HG02884 (cell line): ENCODE data around the gene DNAH17.

ENCODE experiments used
- ATAC-seq: cut with Tn5 transposase; IDR thresholded peaks from one replicate; pipeline ENCODE4 v1.9.1; 2021; ENCODE audit warnings: mild to moderate bottlenecking, moderate library complexity; ENCODE audit not compliant: unreplicated experiment

DNAH17 gene

GRCh38 chr17:78378225-78379130 is 198.7 kb downstream of the DNAH17 start, which contains the start of gene PGS1:
PGS1 (plus strand) TSS chr17:78378649; CDS start chr17:78378666, 17 bp downstream.
- ATAC-seq: no peak

- no peak for ATAC-seq
Observed at GRCh38 chr17:78377858-78378224, 199.4 kb downstream of the DNAH17 start.

DNA sequence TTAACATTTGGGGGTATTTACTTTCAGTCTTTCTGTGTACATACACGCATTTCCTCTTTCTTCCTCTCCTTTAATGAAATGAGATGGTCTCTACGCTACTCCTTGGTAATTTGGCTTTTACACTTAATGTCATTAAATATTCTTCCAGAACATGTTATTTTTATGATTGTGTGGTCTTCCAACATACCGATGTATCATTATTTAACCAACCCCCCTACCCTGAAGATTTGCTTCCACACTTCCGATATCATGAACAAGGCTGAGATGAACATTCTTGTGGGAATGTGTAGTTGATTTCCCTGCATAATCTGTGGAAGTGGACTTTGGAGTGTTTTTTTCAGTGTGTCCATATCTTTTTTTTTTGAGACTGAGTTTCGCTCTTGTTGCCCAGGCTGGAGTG is 201.0 kb downstream of the DNAH17 start:
- ATAC-seq: no peak

GRCh38 chr17:78375401-78376151 is 201.6 kb downstream of the DNAH17 start:
- no peak for ATAC-seq

DNA sequence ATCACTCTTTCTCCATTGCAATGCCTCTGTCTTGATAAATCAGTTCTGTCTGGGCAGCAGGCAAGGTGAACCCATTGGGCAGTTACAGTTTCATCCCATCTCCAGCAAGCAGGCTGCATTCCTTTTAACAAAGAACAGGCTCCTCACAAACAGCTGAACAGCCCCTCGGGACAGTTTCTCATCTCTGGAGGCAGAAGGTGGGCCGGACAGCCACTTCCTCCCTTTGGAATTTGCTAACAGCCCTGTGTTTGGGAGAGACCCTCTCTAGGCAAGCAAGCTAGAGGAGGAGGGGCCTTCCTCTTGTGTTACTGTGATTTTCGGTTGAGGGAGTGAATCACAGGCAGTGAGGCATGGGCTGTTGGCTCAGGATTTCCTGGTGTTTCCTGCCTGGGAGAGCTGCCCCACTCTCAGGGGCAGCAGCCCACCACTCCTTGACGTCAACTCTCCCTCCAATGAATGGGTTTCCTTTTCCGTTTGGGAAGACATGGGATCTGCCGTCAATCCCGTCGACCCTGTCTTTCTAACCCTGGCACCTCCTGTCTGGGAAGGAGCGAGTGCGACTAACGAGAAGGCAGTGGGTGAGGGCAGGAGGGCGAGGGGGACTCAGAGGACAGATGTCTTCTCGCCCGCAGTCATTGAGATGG is 202.4 kb downstream of the DNAH17 start:
- no peak for ATAC-seq

DNA sequence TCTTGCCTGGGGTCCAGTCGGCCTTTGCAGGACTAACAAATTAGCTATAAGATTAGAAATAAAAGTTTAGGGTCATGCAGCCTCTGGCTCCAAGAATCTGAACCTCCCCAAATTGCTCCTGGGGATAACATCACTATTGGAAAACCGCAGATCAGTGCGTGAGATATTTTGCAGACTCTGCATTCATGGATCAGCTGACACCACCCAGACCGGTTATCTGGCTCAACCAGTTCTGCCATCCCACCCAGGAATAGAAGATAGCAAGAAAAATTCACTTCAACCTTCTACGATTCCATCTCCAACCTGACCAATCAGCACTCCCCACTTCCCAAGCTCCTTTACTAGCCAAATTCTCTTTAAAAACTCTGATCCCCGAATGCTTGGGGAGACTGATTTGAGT is 203.0 kb downstream of the DNAH17 start:
- ATAC-seq: no peak
